CD14-positive monocyte (primary cell): ENCODE results near the gene KIF1A. TPM values are rescaled to one million over a fixed set of nuclear protein-coding genes. Genes with fewer than 3 reads are reported as not detected.

Experiments used
- DNase-seq, 3 donors: peaks; one replicate each; pipeline ENCODE4 v3.0.0-alpha.2; 2011 to 2022
- H2AFZ ChIP-seq: 2 replicates; pipeline ENCODE4 v1.6.0; 2012; ENCODE audit warnings: mild to moderate bottlenecking, low read depth, low read length, inconsistent platforms; ENCODE audit not compliant: insufficient read depth, poor library complexity, severe bottlenecking
- H3K27ac ChIP-seq, 2 donors: 1 replicate in 1 of 2; 2 replicates in 1 of 2; pipeline ENCODE4 v1.5.1; 2012 to 2013; ENCODE audit warnings: low read length in 2 of 2, control low read depth in 1 of 2, inconsistent platforms in 1 of 2, low read depth in 1 of 2, mild to moderate bottlenecking in 1 of 2
- H3K27me3 ChIP-seq, 2 donors: one replicate each; pipeline versions ENCODE4 v1.6.0 to v1.6.1; 2011 to 2013; ENCODE audit warnings: low read length in 2 of 2; ENCODE audit not compliant: control insufficient read depth in 2 of 2, insufficient read depth in 2 of 2
- H3K36me3 ChIP-seq, 2 donors: replicated peaks in 1 of 2; 1 replicate in 1 of 2; 2 replicates in 1 of 2; pipeline versions ENCODE4 v1.5.1 to v1.6.1; 2012 to 2013; ENCODE audit warnings: low read length in 2 of 2, control low read depth in 1 of 2, inconsistent platforms in 1 of 2, mild to moderate bottlenecking in 1 of 2; ENCODE audit not compliant: insufficient read depth in 2 of 2, control insufficient read depth in 1 of 2
- H3K4me1 ChIP-seq, 2 donors: 1 replicate in 1 of 2; 2 replicates in 1 of 2; pipeline versions ENCODE4 v1.5.1 to v1.6.1; 2012 to 2013; ENCODE audit warnings: low read length in 2 of 2, control low read depth in 1 of 2, inconsistent platforms in 1 of 2, mild to moderate bottlenecking in 1 of 2, moderate library complexity in 1 of 2; ENCODE audit not compliant: insufficient read depth in 2 of 2, control insufficient read depth in 1 of 2
- H3K4me2 ChIP-seq: replicated peaks from 2 replicates; pipeline ENCODE3; 2012; ENCODE audit warnings: low read length, moderate library complexity, mild to moderate bottlenecking; ENCODE audit not compliant: poor library complexity, severe bottlenecking; ENCODE audit errors: extremely low read depth
- H3K4me3 ChIP-seq, 3 experiments: fragments of 200-600 bp in 1 of 3; sonication (generic) in 1 of 3; replicated peaks in 1 of 3; 1 replicate in 2 of 3; 2 replicates in 1 of 3; pipeline ENCODE4 v1.5.1; 2011 to 2013; ENCODE audit warnings: low read length in 3 of 3, mild to moderate bottlenecking in 3 of 3, control low read depth in 2 of 3, low read depth in 2 of 3, inconsistent platforms in 1 of 3, moderate library complexity in 1 of 3
- H3K79me2 ChIP-seq: 2 replicates; pipeline ENCODE4 v1.6.0; 2012; ENCODE audit warnings: mild to moderate bottlenecking, control low read depth, inconsistent platforms, low read length, moderate library complexity; ENCODE audit not compliant: insufficient read depth
- H3K9ac ChIP-seq: 2 replicates; pipeline ENCODE4 v1.6.0; 2017; ENCODE audit warnings: low read length, mild to moderate bottlenecking; ENCODE audit not compliant: insufficient read depth, poor library complexity, severe bottlenecking
- H3K9me3 ChIP-seq, 2 donors: replicated peaks in 1 of 2; 1 replicate in 1 of 2; 2 replicates in 1 of 2; pipeline versions ENCODE4 v1.5.1 to v1.6.1; 2012 to 2013; ENCODE audit warnings: low read length in 2 of 2, control low read depth in 1 of 2; ENCODE audit not compliant: control insufficient read depth in 1 of 2, insufficient read depth in 1 of 2
- H4K20me1 ChIP-seq: 2 replicates; pipeline ENCODE4 v1.6.0; 2012; ENCODE audit warnings: mild to moderate bottlenecking, low read length, control low read depth, moderate library complexity; ENCODE audit not compliant: insufficient read depth
- H3K27ac Mint-ChIP-seq, 7 donors: one replicate each; pipeline ENCODE4 v1.8.0; 2020; ENCODE audit warnings: mild to moderate bottlenecking in 7 of 7, mixed read lengths in 7 of 7, moderate library complexity in 6 of 7, inconsistent platforms in 2 of 7
- H3K27me3 Mint-ChIP-seq, 3 donors: one replicate each; pipeline ENCODE4 v1.8.0; 2021 to 2022; ENCODE audit warnings: low read depth in 3 of 3, mild to moderate bottlenecking in 3 of 3, mixed read lengths in 3 of 3, moderate library complexity in 3 of 3, inconsistent platforms in 1 of 3
- H3K36me3 Mint-ChIP-seq, 2 donors: one replicate each; pipeline ENCODE4 v1.8.0; 2020; ENCODE audit warnings: mixed read lengths in 2 of 2, inconsistent platforms in 1 of 2, mild to moderate bottlenecking in 1 of 2
- H3K4me1 Mint-ChIP-seq: one replicate; pipeline ENCODE4 v1.8.0; 2020; ENCODE audit warnings: mild to moderate bottlenecking, mixed read lengths
- H3K4me3 Mint-ChIP-seq, 2 donors: one replicate each; pipeline ENCODE4 v1.8.0; 2020; ENCODE audit warnings: mild to moderate bottlenecking in 2 of 2, mixed read lengths in 2 of 2, moderate library complexity in 1 of 2
- H3K9me3 Mint-ChIP-seq, 7 donors: one replicate each; pipeline ENCODE4 v1.8.0; 2020 to 2022; ENCODE audit warnings: mixed read lengths in 7 of 7, mild to moderate bottlenecking in 6 of 7, moderate library complexity in 6 of 7, inconsistent platforms in 2 of 7
- WGBS: methylation state at CpG from one replicate; pipeline ENCODE4 v1.1.5; 2013; ENCODE audit warnings: missing lambda C conversion rate; ENCODE audit not compliant: insufficient coverage; 5-methylcytosine and 5-hydroxymethylcytosine counted together
- intact Hi-C, 2 donors: fragments of 100-400 bp; cut with micrococcal nuclease; formaldehyde crosslinking; loops; one replicate each; pipeline versions ENCODE4 v1.15.0 to v1.15.1; 2023
- polyA plus RNA-seq, 3 donors: library from polyadenylated mRNA; depleted of rRNA in 1 of 3; unstranded in 2 of 3; stranded (reverse) in 1 of 3; fragments of 300-500 nt in 2 of 3; fragments of >200 nt in 1 of 3; fragmentation: Illumina TruSeq in 2 of 3; gene quantifications; 1 replicate in 2 of 3; 2 replicates in 1 of 3; pipeline ENCODE4 v1.2.3, GENCODE V29; 2012 to 2021
- TF ChIP-seq, protein P1 (sequence below): fragments of 200-600 bp; IDR thresholded peaks from one replicate; pipeline ENCODE4 v1.8.0; 2022; ENCODE audit warnings: antibody characterized with exemption, mild to moderate bottlenecking

The KIF1A gene
- polyA plus RNA-seq, 3 donors, result not detected

DNA sequence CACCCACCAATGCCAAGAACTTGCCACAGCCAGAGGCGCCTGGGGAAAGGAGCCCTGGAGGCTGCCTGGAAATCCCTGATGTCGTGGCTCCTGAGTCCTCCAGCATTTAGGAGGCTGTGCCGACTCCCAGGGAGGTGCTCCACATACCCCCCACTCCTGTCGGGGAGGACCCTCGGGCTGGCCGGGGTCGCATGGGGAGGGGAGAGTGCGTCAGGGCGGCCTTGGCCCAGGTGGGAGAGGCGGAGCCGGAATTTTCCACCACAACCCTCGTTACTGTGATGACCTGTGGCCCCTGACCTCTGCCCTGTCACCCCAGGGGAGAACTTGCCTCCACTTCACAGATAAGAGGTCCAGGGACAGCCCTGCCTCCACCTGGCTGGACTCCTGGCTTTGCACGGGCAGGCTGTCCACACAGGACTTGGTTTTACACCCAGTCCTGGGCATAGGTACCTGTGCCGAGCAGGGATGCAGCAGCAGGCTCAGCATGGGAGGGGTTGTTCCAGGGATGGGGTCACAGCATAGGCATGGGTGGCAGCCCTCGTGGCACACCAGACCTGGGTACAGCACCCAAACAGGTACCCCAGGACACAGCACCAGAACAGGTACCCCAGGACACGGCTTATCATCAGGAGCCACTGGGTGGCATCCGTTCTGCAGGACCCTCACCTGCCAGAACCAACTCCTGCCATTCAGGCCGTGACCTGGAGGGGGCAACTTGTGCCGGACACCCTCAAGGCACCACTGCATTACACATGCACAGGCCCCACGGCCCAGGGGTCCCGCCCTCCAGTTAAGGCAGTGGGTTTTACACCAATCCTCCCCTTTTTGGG is 36.3 kb upstream of the KIF1A start:
- TF ChIP-seq, protein P1, sequence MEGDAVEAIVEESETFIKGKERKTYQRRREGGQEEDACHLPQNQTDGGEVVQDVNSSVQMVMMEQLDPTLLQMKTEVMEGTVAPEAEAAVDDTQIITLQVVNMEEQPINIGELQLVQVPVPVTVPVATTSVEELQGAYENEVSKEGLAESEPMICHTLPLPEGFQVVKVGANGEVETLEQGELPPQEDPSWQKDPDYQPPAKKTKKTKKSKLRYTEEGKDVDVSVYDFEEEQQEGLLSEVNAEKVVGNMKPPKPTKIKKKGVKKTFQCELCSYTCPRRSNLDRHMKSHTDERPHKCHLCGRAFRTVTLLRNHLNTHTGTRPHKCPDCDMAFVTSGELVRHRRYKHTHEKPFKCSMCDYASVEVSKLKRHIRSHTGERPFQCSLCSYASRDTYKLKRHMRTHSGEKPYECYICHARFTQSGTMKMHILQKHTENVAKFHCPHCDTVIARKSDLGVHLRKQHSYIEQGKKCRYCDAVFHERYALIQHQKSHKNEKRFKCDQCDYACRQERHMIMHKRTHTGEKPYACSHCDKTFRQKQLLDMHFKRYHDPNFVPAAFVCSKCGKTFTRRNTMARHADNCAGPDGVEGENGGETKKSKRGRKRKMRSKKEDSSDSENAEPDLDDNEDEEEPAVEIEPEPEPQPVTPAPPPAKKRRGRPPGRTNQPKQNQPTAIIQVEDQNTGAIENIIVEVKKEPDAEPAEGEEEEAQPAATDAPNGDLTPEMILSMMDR, result no peak
- intact Hi-C loops, result no loop called here
- no peaks in the 10 kb centered on the region for H3K27me3 ChIP-seq
- H3K4me3 Mint-ChIP-seq, result no peak overlapping the region
- no peaks in the 10 kb centered on the region for H3K36me3 ChIP-seq
- H3K9me3 ChIP-seq, result peaks cover 11 to 25% of the 10 kb centered on the region in 2 donors
- H3K9me3 Mint-ChIP-seq, result peaks cover 14 to 25% (median 16%) of the 10 kb centered on the region in 7 donors
- no peak overlapping the region for H3K9ac ChIP-seq
- H3K27me3 Mint-ChIP-seq, result peaks cover 0 to 9% (median 2%) of the 10 kb centered on the region in 3 donors
- H3K79me2 ChIP-seq, result no peaks in the 10 kb centered on the region
- H3K36me3 Mint-ChIP-seq, result no peaks in the 10 kb centered on the region
- no peaks in the 10 kb centered on the region for H3K4me1 ChIP-seq
- 83% methylated on average over 11 of the region's 21 CpGs for WGBS
- DNase-seq, result no peak
- no peak overlapping the region for H2AFZ ChIP-seq
- H3K4me3 ChIP-seq, result no peak overlapping the region
- H4K20me1 ChIP-seq, result no peaks in the 10 kb centered on the region
- no peak overlapping the region for H3K4me2 ChIP-seq
- no peak overlapping the region for H3K27ac ChIP-seq
- H3K27ac Mint-ChIP-seq, result no peak overlapping the region
- H3K4me1 Mint-ChIP-seq, result no peaks in the 10 kb centered on the region

DNA sequence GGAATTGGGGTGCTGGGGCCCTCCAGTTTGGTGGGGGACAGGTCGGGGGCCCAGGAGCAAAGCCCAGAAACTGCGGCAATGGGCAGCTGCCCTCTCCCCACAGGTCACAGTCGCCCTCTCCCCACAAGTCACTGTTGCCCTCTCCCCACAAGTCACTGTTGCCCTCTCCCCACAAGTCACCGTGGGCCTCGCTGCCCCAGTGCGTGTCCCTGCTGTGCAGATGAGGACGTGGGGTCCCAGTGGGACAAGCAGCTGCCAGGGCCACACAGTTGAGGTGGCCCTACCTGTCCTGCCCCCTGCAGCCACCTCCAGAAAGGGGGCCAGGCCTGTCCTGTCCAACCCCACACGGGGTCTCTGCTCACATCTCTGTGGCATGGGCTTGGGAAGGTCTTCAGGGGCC is 35.7 kb upstream of the KIF1A start:
- no peak for DNase-seq
- Histone ChIP-seq H3K4me2 (no peak overlapping the region), H2AFZ (no peak overlapping the region), H3K36me3 (no peaks in the 10 kb centered on the region), H3K9me3 (peaks cover 11 to 25% of the 10 kb centered on the region in 2 donors), H3K4me1 (no peaks in the 10 kb centered on the region), H3K9ac (no peak overlapping the region), H4K20me1 (no peaks in the 10 kb centered on the region), H3K4me3 (no peak overlapping the region), H3K27me3 (no peaks in the 10 kb centered on the region), H3K79me2 (no peaks in the 10 kb centered on the region), H3K27ac (no peak overlapping the region)
- intact Hi-C loops, result no loop called here
- 92% methylated on average over 8 of the region's 8 CpGs for WGBS
- Mint-ChIP-seq H3K27ac (no peak overlapping the region), H3K27me3 (peaks cover 1 to 9% (median 2%) of the 10 kb centered on the region in 3 donors), H3K9me3 (peaks cover 14 to 25% (median 16%) of the 10 kb centered on the region in 7 donors), H3K36me3 (no peaks in the 10 kb centered on the region), H3K4me3 (no peak overlapping the region), H3K4me1 (no peaks in the 10 kb centered on the region)
- TF ChIP-seq, protein P1, result no peak
